Natural killer cell (primary cell): ENCODE data around the gene LRCH3. TPM values are rescaled to one million over a fixed set of nuclear protein-coding genes. Genes with fewer than 3 reads are reported as not detected.

Experiments used
- ATAC-seq, 3 donors: fragments of 150-1000 bp in 2 of 3; fragments of 200-7000 bp in 1 of 3; cut with Tn5 transposase; 1 replicate in 1 of 3; 2 replicates in 2 of 3; pipeline ENCODE4 v1.10.0; 2021; ENCODE audit warnings: mild to moderate bottlenecking in 2 of 3, moderate library complexity in 2 of 3
- DNase-seq, 2 donors: peaks; one replicate each; pipeline versions ENCODE4 v3.0.0 to v3.0.0-alpha.2; 2013 to 2021; ENCODE audit warnings: mixed read lengths in 1 of 2
- H3K27ac ChIP-seq: one replicate; pipeline ENCODE4 v1.5.1; 2013; ENCODE audit warnings: mild to moderate bottlenecking, low read length
- H3K27me3 ChIP-seq: one replicate; pipeline ENCODE4 v1.6.1; 2013; ENCODE audit warnings: low read length; ENCODE audit not compliant: control insufficient read depth, insufficient read depth
- H3K36me3 ChIP-seq: one replicate; pipeline ENCODE4 v1.6.1; 2013; ENCODE audit warnings: low read length; ENCODE audit not compliant: control insufficient read depth, insufficient read depth
- H3K4me1 ChIP-seq: one replicate; pipeline ENCODE4 v1.6.1; 2013; ENCODE audit warnings: low read length; ENCODE audit not compliant: control insufficient read depth, insufficient read depth
- H3K4me3 ChIP-seq: one replicate; pipeline ENCODE4 v1.5.1; 2013; ENCODE audit warnings: low read length
- H3K9me3 ChIP-seq: one replicate; pipeline ENCODE4 v1.6.1; 2013; ENCODE audit warnings: low read length; ENCODE audit not compliant: control insufficient read depth, insufficient read depth
- H3K27ac Mint-ChIP-seq, 2 donors: one replicate each; pipeline ENCODE4 v1.8.0; 2022; ENCODE audit warnings: mild to moderate bottlenecking in 2 of 2, mixed read lengths in 2 of 2, moderate library complexity in 1 of 2
- H3K27me3 Mint-ChIP-seq, 2 donors: one replicate each; pipeline ENCODE4 v1.8.0; 2022; ENCODE audit warnings: low read depth in 2 of 2, mixed read lengths in 2 of 2
- H3K36me3 Mint-ChIP-seq: one replicate; pipeline ENCODE4 v1.8.0; 2022; ENCODE audit warnings: mixed read lengths
- H3K4me1 Mint-ChIP-seq, 2 donors: one replicate each; pipeline ENCODE4 v1.8.0; 2022; ENCODE audit warnings: mixed read lengths in 2 of 2
- H3K4me3 Mint-ChIP-seq: one replicate; pipeline ENCODE4 v1.8.0; 2022; ENCODE audit warnings: mild to moderate bottlenecking, moderate library complexity, mixed read lengths
- H3K9me3 Mint-ChIP-seq, 2 donors: one replicate each; pipeline ENCODE4 v1.8.0; 2022; ENCODE audit warnings: mixed read lengths in 2 of 2
- WGBS: methylation state at CpG from one replicate; pipeline ENCODE4 v1.1.7; 2013; ENCODE audit warnings: missing lambda C conversion rate; ENCODE audit not compliant: insufficient coverage; 5-methylcytosine and 5-hydroxymethylcytosine counted together
- intact Hi-C: fragments of 100-400 bp; cut with micrococcal nuclease; formaldehyde crosslinking; loops from one replicate; pipeline ENCODE4 v1.14.2; 2022
- total RNA-seq, 4 donors: library from RNA; stranded (reverse); fragments of 120-200 nt in 1 of 4; gene quantifications; one replicate each; pipeline versions ENCODE4 v1.2.3 to v1.2.4, GENCODE V29; 2013 to 2022
- TF ChIP-seq, protein P1 (sequence below): fragments of 200-600 bp; IDR thresholded peaks from one replicate; pipeline ENCODE4 v1.8.0; 2022; ENCODE audit warnings: antibody characterized with exemption

The LRCH3 gene
- total RNA-seq, 3 donors from 2014 or later (not counting 1 experiment from before 2014, with no cell fraction given) = 68.1 to 90.5 (median 90.3) TPM

DNA sequence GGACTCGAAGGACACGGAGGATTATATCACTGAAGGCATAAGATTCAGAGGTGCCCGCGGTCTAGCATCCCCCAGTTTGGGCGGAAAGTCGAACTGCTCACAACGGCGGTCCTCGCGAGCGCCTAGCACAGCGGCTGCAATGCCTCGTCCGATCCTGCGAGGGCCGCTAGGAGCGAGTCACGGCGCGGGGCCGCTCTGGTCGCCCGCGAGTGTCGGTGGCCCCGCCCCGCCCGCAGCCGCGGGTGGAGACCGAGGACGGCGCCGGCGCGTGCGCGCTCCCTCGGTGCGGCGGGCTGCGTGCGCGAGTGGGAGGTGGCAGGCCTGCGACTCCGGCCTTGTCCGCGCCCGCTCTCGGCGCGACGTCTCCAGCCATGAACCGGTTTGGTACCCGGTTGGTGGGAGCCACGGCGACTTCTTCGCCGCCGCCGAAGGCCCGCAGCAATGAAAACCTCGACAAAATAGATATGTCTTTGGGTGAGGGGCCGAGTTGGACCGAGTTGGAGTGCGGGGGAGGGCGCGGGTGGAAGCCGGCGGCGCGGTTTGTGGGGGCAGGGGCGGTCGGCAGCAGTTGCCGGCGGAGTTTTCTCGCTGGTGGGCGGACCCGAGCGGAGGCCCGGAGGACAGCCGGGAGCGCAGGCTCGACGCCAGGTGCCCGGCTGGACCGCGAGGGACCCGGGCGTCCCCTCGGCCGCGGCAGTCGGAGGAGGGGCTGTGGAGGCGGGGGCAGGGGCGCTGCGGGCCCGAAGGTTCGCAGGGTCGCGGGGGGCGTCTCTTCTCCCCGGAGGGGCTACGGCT, 41.3 kb upstream of the LRCH3 start, which contains the start of gene FYTTD1:
FYTTD1 (plus strand) TSS at position 283 of the 795 bp plus-strand sequence; CDS start at position 372, 89 bp downstream.
- ATAC-seq (peak; percentile 83 to 93 (median 89)), DNase-seq (peak; percentile 89 to 95)
- H3K27me3 ChIP-seq = no peaks in the 10 kb centered on the region
- no peaks in the 10 kb centered on the region for H3K27me3 Mint-ChIP-seq
- intact Hi-C loops = loop anchor here (1.0 to 5.0 kb wide), 3 partner anchors 12 to 42 kb away; partner anchors contain the start of gene LRCH3
- no peaks in the 10 kb centered on the region for H3K36me3 Mint-ChIP-seq
- no peaks in the 10 kb centered on the region for H3K36me3 ChIP-seq
- WGBS = under 1% methylated on average over 104 of the region's 104 CpGs
- peaks cover 16% of the 10 kb centered on the region for H3K4me1 ChIP-seq
- H3K4me3 ChIP-seq = peak within 1 kb of the TSS; percentile 86
- H3K9me3 ChIP-seq = no peaks in the 10 kb centered on the region
- H3K4me3 Mint-ChIP-seq = peak within 1 kb of the TSS; percentile 97
- H3K27ac ChIP-seq = peak within 1 kb of the TSS; percentile 91
- H3K27ac Mint-ChIP-seq = peak within 1 kb of the TSS; percentile 87 to 90
- peaks cover 41 to 48% of the 10 kb centered on the region in 2 donors for H3K4me1 Mint-ChIP-seq
- TF ChIP-seq, protein P1, sequence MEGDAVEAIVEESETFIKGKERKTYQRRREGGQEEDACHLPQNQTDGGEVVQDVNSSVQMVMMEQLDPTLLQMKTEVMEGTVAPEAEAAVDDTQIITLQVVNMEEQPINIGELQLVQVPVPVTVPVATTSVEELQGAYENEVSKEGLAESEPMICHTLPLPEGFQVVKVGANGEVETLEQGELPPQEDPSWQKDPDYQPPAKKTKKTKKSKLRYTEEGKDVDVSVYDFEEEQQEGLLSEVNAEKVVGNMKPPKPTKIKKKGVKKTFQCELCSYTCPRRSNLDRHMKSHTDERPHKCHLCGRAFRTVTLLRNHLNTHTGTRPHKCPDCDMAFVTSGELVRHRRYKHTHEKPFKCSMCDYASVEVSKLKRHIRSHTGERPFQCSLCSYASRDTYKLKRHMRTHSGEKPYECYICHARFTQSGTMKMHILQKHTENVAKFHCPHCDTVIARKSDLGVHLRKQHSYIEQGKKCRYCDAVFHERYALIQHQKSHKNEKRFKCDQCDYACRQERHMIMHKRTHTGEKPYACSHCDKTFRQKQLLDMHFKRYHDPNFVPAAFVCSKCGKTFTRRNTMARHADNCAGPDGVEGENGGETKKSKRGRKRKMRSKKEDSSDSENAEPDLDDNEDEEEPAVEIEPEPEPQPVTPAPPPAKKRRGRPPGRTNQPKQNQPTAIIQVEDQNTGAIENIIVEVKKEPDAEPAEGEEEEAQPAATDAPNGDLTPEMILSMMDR = peak; percentile 47
- H3K9me3 Mint-ChIP-seq = no peaks in the 10 kb centered on the region

DNA sequence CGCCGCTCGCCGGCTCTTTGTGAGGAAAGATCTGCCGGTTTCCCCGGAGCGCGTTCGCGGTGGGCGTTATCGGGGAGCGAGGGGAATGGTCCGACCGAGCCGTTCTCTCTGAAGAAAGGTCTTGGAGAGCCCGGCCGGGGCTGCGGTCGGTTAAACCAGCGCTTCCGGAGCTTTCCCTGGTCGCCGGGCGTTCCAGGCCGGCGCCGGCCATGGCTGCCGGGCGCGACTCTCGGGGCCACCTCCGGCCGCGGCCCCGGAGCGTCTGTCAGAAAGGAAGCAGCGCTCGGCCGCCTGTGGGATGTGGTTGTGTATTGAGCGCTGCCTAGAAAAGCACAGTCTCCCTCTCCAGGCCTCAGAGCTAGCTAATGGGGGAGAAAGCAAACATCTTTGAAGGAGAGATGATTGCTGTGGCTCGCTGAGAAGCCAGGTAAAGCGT, 40.6 kb upstream of the LRCH3 start:
- Mint-ChIP-seq H3K9me3 (no peaks in the 10 kb centered on the region), H3K4me3 (peak overlapping the region; percentile 97), H3K36me3 (no peaks in the 10 kb centered on the region), H3K27ac (peak overlapping the region; percentile 87 to 90), H3K27me3 (no peaks in the 10 kb centered on the region), H3K4me1 (peaks cover 44 to 51% of the 10 kb centered on the region in 2 donors)
- H3K4me1 ChIP-seq = peaks cover 16% of the 10 kb centered on the region
- H3K27ac ChIP-seq = peak overlapping the region; percentile 91
- H3K9me3 ChIP-seq = no peaks in the 10 kb centered on the region
- WGBS = 0% methylated on average over 43 of the region's 43 CpGs
- H3K27me3 ChIP-seq = no peaks in the 10 kb centered on the region
- peak overlapping the region; percentile 86 for H3K4me3 ChIP-seq
- peak; percentile 49 to 65 (median 60) for ATAC-seq
- TF ChIP-seq, protein P1 = no peak
- H3K36me3 ChIP-seq = no peaks in the 10 kb centered on the region
- intact Hi-C loops = loop anchor here (5.0 kb wide), 1 partner anchor 38 kb away; no protein-coding TSS in a partner anchor
- DNase-seq = peak; percentile 59 to 81

DNA sequence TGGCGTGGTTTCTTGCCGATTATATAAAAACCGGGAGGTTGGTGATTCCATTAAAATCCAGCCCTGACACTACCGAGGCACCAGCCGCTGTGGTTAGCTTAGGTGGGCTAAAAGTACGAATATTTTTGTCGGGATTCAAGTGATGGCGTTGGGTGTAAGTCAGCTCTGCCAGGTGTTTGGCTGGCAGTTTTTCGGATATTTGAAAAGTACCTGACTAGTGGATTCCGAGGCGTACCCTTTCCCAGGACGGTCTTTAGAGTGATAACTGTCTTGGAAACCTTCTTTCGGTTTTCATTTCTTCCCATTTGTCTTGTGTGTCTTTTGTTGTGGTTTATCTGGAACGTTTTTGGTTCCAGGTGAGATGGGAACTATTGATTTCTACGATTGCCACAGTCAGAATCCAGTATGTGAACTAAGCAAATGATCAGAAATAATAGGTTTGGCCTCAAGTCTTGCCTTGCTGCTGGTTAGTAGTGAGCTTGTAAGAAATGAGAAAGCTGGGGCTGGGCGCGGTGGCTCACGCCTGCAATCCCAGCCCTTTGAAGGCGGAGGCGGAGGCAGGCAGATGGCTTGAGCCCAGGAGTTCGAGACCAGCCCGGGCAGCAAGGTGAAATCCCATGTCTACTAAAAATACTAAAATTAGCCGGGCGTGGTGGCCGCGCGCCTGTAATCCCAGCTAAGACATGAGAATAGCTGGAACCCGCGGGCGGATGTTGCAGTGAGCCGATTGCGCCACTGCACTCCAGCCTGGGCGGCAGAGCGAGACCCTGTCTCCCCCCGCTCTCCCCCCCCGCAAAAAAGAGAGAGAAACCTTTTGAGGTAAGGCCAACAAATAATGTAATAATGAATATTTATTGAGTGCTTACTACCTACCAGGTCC, 40.0 kb upstream of the LRCH3 start:
- Mint-ChIP-seq H3K4me1 (peaks cover 47 to 58% of the 10 kb centered on the region in 2 donors), H3K27me3 (no peaks in the 10 kb centered on the region), H3K9me3 (no peaks in the 10 kb centered on the region), H3K27ac (peak overlapping the region; percentile 87 to 90), H3K4me3 (peak overlapping the region; percentile 97), H3K36me3 (no peaks in the 10 kb centered on the region)
- WGBS = 20% methylated on average over 32 of the region's 36 CpGs
- Histone ChIP-seq H3K4me3 (peak overlapping the region; percentile 86), H3K36me3 (no peaks in the 10 kb centered on the region), H3K4me1 (peaks cover 16% of the 10 kb centered on the region), H3K27me3 (no peaks in the 10 kb centered on the region), H3K9me3 (no peaks in the 10 kb centered on the region), H3K27ac (peak overlapping the region; percentile 91)
- ATAC-seq (no peak), DNase-seq (peak in 1 of 2 donors; percentile 53)
- intact Hi-C loops = loop anchor here (5.0 kb wide), 1 partner anchor 39 kb away; no protein-coding TSS in a partner anchor
- TF ChIP-seq, protein P1 = no peak
